Stimulated activated CD8-positive, alpha-beta memory T cell treated with anti-CD3 and anti-CD28 coated beads, Interleukin-15, amount 100 ng/mL, for 4 hours (primary cell): ENCODE results near the gene OR2V1.
"Not testable (repeated sequence)": the region's sequence is repeated elsewhere in the genome, so short reads cannot be mapped to it uniquely, and the experiment has no call there.

Source experiments
- DNase-seq, 2 donors: peaks; one replicate each; pipeline ENCODE4 v3.0.0-alpha.2; 2020; ENCODE audit warnings: low read depth in 2 of 2

OR2V1 gene

DNA sequence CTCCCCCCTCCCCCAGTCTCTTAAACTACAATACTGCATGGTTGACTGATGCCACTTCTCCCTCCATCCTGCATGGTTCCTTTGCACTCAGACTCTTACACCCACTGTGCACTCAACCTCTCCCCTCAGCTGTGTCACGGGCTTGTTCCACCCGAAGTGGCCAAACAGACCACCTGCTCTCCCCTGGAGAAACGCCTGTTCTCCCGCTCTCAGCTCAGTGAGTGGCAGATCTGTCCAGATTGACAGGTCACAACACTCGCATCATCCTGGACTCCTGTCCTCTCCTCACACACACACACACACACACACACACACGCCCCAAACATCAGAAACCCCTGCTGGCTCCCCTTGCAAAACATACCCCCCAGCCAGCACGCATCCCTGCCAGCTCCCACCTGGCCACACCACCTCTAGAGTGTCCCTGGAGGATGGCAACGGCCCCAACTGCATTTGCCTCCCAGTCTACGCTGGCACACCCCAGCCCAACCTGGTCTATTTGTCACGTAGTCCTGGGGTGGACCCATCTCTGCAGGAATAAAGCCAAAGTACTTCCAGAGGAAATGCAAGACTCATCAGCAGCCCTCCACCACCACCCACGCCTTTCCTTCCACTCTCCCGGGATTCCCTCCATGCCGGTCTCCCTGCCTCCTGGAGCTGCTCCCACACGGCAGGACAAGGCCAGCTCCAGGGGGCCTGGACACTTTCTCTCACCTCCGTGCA lies 2.9 kb downstream of the OR2V1 start:
- no peak for DNase-seq

DNA sequence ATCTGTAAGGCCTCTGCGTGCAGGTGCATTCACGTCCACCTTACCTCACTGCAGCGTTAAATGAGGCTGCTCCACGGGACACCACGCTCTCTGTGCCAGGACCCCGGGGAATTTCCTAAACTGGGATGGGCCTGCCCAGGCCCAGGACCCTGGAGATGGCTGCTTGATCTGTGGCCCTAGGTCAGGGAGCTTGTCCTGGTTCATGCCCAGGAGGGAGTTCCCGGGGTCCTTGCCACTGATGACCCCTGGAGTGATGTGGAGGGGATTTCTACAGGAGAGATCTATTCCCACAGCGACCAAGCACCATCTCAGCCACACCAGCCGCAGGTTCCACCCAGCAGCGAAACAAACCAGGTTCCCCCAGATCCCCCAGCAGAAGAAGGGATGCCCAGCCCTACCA lies 3.5 kb downstream of the OR2V1 start:
- DNase-seq = no peak

DNA sequence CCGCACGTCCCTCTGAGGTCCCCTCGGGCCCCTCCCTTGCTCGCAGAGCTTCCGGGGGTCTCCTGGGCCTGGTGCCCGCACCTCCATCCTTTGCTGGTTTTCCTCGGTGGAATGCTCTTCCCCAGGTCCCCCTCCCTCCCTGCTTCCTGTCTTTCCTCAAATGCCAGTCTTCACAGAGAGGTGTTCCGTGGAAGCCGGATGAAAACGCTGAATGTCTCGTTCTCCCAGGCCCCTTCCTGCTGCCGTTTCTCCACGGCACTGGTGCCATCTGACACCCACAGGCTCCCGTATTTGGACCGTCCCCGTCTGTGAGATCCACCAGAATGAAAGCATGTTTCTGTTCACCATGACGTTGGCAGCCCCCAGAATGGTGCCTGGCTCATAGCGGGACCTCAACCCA lies 4.1 kb downstream of the OR2V1 start:
- no peak for DNase-seq

GRCh38 chr5:181124526-181124925 lies 6.4 kb downstream of the OR2V1 start:
- DNase-seq = no peak

GRCh38 chr5:181121675-181122561 lies 9.1 kb downstream of the OR2V1 start:
- DNase-seq = no peak

DNA sequence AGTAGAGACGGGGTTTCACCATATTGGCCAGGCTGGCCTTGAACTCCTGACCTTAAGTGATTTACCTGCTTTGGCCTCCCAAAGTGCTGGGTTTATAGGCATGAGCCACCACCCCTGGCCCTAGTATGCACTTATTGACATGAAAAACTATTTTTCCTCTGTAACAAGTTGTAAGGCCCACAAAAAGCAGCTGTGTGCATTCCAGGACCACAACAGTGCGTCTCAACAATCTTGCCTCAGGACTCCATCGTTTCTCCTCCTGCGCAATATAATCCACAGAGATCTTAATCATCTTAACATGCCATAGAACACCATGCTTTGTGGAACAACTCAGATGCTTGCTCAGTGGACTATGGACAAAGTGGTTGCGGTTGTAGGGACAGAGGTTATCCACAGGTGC lies 10.2 kb downstream of the OR2V1 start:
- no peak for DNase-seq

DNA sequence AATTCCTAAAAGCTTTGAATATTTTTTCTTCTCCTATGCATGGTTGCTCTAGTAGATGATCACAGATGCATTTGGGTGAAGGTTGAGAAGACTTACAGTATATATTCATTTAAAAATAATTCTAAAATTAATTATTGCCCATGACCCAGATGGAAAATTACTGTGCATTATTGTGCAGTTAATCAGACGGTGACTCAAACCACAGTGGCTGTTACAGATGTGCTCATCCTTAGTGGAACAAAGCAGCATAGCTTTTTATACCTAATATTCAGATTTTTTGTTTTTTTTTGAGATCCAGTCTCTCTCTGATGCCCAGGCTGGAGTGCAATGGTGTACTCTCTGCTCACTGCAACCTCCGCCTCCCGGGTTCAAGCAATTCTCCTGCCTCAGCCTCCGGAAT lies 10.7 kb downstream of the OR2V1 start:
- DNase-seq = no peak

DNA sequence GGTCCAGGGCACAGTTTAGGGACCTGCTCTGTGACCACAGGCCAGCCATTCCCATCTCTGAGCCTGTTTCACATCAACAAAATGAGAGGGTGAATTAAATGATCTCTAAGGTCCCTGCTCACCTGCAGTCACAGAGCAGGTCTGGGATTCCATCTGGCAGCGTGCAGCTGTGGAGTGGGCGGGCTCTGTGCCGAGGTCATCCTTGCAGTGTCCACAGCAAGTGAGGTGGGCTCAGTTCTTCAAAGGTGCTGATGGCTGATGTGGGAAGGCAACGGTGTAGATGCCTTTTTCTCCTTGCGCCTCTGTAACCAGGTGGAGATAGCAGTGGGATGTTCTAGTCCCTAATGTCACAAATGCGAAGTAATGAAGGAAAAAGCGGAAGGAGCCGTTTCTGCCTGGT lies 11.9 kb downstream of the OR2V1 start:
- DNase-seq = no peak

DNA sequence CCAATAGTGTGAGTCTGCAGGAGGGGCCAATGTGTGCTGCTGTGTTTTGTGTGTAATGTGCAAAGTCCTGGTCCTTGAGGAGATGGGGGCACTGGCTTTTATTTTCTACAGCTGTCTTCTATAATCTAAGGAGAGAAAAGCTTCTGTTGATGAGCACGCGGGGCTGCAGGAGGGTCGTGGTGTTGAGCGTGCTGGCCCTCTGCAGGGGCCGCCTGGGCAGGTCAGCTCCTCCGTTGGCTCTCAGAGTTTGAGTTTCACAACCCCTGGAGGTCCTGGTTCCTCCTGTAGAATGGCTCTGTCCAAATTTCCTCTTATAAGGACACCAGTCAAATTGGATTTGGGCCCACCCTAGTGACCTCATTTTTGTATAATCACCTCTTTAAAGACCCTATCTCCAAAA lies 12.6 kb downstream of the OR2V1 start:
- no peak for DNase-seq

- no peak for DNase-seq
These were observed 15.9 kb downstream of the OR2V1 start for GRCh38 chr5:181114844-181115778.

DNA sequence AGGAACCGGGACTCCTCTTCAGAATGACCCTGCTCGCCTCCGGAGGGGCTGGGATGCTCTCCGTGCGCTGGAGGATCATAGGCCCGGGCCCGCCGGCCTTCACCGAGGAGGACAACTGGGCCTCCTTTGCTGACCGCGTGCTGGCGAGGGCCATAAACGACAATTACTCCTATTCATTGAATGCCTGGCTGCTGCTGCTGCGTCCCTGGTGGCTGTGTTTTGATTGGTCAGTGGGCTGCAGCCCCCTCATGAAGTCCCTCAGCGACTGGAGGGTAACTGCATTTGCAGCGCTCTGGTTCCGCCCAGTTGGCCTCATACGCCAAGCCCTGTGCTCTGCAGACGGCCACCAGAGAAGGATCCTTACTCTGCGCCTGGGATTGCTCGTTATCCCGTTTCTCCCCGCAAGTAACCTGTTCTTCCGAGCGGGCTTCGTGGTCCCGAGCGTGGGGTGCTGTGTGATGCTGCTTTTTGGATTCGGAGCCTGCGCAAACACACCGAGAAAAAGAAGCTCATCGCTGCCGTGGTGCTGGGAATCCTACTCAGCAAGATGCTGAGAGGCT lies 16.6 kb downstream of the OR2V1 start:
- DNase-seq = no peak

GRCh38 chr5:181113572-181113971 lies 17.4 kb downstream of the OR2V1 start:
- DNase-seq = not testable (repeated sequence)

DNA sequence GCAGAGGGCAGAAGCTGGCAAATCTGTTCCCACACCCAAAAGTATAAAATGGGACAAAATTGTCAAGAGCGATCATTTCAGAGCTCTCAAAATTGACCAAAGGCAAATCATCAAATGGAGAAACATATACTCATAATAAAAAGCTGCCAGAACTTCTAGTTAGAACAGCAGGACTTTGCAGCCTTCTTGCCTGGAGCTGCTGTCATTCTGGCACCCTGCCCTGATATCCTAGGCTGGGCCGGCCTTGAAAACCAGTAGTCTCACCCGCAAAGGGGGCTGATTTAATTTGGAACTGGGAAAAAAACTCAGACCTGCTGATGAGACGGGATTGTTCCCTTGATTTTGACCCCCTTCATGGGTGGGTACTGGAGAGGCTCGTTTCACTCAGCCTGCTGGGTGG lies 18.5 kb downstream of the OR2V1 start:
- no peak for DNase-seq

DNA sequence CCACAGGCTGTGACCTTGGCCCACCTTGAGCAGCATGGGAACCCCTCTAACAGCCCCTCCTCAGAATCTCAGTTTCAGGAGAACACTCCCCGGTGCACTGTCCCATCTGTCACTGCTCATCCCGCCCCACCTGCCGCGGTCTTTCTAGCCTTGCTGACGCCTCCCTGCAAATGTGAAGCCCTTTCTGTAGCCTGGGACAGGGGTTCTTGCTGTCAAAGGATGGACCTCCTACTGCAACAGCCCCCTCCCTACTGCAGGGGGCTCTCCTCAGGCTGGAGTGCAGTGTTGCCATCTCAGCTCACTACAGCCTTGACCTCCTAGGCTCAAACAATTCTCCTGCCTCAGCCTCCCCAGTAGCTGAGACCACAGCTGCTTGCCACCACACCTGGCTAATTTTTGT lies 20.0 kb downstream of the OR2V1 start:
- DNase-seq = no peak

DNA sequence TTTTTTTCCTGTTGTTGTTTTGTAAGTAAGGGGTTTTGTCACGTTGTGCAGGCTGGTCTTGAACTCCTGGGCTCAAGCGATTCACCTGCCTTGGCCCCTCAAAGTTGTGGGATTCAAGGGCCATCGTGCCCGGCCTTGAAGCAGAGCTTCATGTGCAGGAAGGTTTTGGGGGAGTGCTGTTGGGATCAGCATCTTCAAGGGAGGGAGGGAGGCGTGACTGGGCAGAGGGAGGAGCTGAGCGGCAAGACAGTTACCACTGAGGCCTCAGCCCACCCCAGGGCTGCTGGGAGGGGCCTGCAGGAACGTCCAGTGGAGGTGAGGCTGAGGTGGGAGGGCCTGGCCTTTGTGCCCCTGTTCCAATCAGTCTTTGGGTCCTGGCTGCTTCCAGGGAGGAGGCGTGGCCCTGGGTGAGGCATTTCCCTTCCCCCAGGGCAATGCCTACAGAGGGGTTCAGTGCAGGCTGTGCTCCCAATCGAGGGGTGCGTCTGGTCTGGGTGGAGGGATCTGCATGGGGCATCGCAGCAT lies 21.4 kb downstream of the OR2V1 start:
- DNase-seq = no peak

- no peak for DNase-seq
These were observed 22.3 kb downstream of the OR2V1 start for GRCh38 chr5:181108578-181109165.

DNA sequence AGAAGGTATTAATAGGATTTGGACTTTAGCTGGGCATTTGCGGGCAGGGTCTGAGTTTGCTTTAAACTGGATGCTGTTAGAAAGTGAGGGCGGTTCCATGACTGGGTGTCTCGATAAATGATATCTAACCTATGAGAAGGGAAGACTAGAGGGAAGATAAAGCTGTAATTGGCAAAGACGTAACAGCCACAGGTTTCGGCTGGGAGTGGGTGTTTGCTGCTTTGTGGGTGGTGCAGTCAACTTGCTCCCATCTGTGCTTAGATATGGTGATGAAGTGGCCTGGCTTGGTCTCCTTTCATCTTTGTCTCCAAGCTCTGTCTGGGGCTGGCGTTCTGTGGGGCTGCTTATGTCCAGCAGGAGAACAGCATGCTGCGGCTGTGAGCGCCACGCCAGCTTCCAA lies 23.3 kb downstream of the OR2V1 start:
- no peak for DNase-seq

- no peak for DNase-seq
These were observed 25.5 kb downstream of the OR2V1 start for GRCh38 chr5:181105391-181106025.

GRCh38 chr5:181104606-181105390 lies 26.2 kb downstream of the OR2V1 start:
- DNase-seq = not testable (repeated sequence)

- DNase-seq = not testable (repeated sequence)
These were observed 26.8 kb downstream of the OR2V1 start for GRCh38 chr5:181104259-181104568.
